ENCODE results near the gene TMEM198.

GRCh38 chr2:219567131-219567530 lies 23.3 kb downstream of the TMEM198 start:
- no peak for TF ChIP-seq CTCF (IDR thresholded peaks at IDR 0.05)
- no peak for TF ChIP-seq ZFX (IDR thresholded peaks at IDR 0.05; ENCODE audit: borderline replicate concordance)
